Neural crest cell (in vitro differentiated cells): ENCODE data around the gene PLAAT4. TPM values are rescaled to one million over a fixed set of nuclear protein-coding genes. Genes with fewer than 3 reads are reported as not detected.

Experiments used
- DNase-seq: peaks from one replicate; pipeline ENCODE4 v3.0.0; 2021; ENCODE audit warnings: low read depth, mixed read lengths, low spot score
- H3K27ac Mint-ChIP-seq: one replicate; pipeline ENCODE4 v1.8.0; 2021; ENCODE audit warnings: mild to moderate bottlenecking, mixed read lengths; ENCODE audit not compliant: unreplicated experiment
- H3K27me3 Mint-ChIP-seq: 2 replicates; pipeline ENCODE4 v1.8.0; 2021; ENCODE audit warnings: low read depth, mild to moderate bottlenecking, mixed read lengths
- H3K36me3 Mint-ChIP-seq: 2 replicates; pipeline ENCODE4 v1.8.0; 2021; ENCODE audit warnings: low read depth, mild to moderate bottlenecking, mixed read lengths
- H3K4me1 Mint-ChIP-seq: 2 replicates; pipeline ENCODE4 v1.8.0; 2021; ENCODE audit warnings: mixed read lengths
- H3K4me3 Mint-ChIP-seq: one replicate; pipeline ENCODE4 v1.8.0; 2021; ENCODE audit warnings: mild to moderate bottlenecking, mixed read lengths
- H3K9me3 Mint-ChIP-seq: 2 replicates; pipeline ENCODE4 v1.8.0; 2021; ENCODE audit warnings: mixed read lengths
- total RNA-seq: library from RNA; stranded (reverse); gene quantifications from 2 replicates; pipeline ENCODE4 v1.2.1, GENCODE V29; 2021
- TF ChIP-seq, protein P1 (sequence below): fragments of 200-600 bp; sonication (generic); conservative IDR thresholded peaks from 2 replicates; pipeline ENCODE4 v1.5.0; 2021; ENCODE audit warnings: antibody characterized with exemption, mild to moderate bottlenecking

Gene PLAAT4
- total RNA-seq, 1 donor from 2014 or later: not detected

- H3K9me3 Mint-ChIP-seq: peaks cover 10% of the 10 kb centered on the region
- TF ChIP-seq, protein P1, sequence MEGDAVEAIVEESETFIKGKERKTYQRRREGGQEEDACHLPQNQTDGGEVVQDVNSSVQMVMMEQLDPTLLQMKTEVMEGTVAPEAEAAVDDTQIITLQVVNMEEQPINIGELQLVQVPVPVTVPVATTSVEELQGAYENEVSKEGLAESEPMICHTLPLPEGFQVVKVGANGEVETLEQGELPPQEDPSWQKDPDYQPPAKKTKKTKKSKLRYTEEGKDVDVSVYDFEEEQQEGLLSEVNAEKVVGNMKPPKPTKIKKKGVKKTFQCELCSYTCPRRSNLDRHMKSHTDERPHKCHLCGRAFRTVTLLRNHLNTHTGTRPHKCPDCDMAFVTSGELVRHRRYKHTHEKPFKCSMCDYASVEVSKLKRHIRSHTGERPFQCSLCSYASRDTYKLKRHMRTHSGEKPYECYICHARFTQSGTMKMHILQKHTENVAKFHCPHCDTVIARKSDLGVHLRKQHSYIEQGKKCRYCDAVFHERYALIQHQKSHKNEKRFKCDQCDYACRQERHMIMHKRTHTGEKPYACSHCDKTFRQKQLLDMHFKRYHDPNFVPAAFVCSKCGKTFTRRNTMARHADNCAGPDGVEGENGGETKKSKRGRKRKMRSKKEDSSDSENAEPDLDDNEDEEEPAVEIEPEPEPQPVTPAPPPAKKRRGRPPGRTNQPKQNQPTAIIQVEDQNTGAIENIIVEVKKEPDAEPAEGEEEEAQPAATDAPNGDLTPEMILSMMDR: no peak
- H3K27ac Mint-ChIP-seq: no peak overlapping the region
- no peaks in the 10 kb centered on the region for H3K27me3 Mint-ChIP-seq
- H3K4me1 Mint-ChIP-seq: peaks cover 18% of the 10 kb centered on the region
- H3K4me3 Mint-ChIP-seq: no peak overlapping the region
- DNase-seq: no peak
- H3K36me3 Mint-ChIP-seq: peaks cover 15% of the 10 kb centered on the region
These were observed 50.0 kb downstream of the PLAAT4 start for GRCh38 chr11:63586451-63587166.

DNA sequence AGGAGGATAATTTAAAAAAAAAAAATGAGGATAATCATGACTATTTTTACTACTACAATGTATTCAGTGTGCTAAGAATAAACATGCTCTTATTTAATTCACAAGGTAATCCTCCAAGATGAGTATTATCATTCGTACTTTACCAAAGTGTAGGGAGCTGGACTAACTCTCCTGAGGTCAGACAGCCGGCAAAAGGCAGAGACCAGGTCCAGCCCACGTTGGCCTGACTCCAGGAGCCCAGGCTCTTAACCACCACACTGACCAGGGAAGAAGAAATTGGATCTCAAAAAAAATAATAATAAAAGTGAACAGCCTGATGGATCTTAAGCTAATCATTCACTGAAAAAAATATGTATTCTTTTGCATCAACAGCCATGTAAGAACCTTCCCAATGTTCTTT is 52.4 kb downstream of the PLAAT4 start:
- Mint-ChIP-seq H3K27ac (no peak overlapping the region), H3K27me3 (no peaks in the 10 kb centered on the region), H3K36me3 (no peaks in the 10 kb centered on the region), H3K9me3 (no peaks in the 10 kb centered on the region), H3K4me1 (no peaks in the 10 kb centered on the region), H3K4me3 (no peak overlapping the region)
- TF ChIP-seq, protein P1: no peak
- DNase-seq: no peak

- no peak overlapping the region for H3K27ac Mint-ChIP-seq
- no peaks in the 10 kb centered on the region for H3K4me1 Mint-ChIP-seq
- DNase-seq: no peak
- H3K9me3 Mint-ChIP-seq: no peaks in the 10 kb centered on the region
- no peak overlapping the region for H3K4me3 Mint-ChIP-seq
- TF ChIP-seq, protein P1: no peak
- H3K27me3 Mint-ChIP-seq: no peaks in the 10 kb centered on the region
- H3K36me3 Mint-ChIP-seq: no peaks in the 10 kb centered on the region
These were observed 53.6 kb downstream of the PLAAT4 start for GRCh38 chr11:63590024-63590788.

- Mint-ChIP-seq H3K4me1 (no peaks in the 10 kb centered on the region), H3K4me3 (no peak overlapping the region), H3K9me3 (no peaks in the 10 kb centered on the region), H3K27ac (no peak overlapping the region), H3K36me3 (no peaks in the 10 kb centered on the region), H3K27me3 (no peaks in the 10 kb centered on the region)
- TF ChIP-seq, protein P1: peak; percentile 61
- no peak for DNase-seq
These were observed 56.4 kb downstream of the PLAAT4 start for GRCh38 chr11:63592975-63593395.

DNA sequence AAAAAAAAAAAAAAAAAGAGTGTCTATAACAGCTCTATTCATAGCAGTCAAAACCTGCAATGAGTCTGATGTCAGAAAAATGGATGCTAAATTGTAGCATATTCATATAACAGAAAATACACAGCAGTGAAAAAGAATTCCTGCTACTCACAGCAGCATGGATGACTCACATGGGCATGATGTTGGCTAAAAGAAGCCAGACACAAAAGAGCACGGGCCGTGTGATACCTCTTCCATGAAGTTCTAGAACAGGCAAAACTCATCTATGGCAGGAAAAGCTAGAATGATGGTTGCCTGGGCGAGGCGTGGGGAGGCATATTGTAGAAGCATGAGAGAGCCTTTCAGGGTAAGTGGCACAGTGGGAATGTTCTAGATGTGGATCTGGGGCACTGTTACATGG is 58.7 kb downstream of the PLAAT4 start:
- TF ChIP-seq, protein P1: no peak
- Mint-ChIP-seq H3K9me3 (no peaks in the 10 kb centered on the region), H3K27ac (no peak overlapping the region), H3K27me3 (no peaks in the 10 kb centered on the region), H3K4me3 (no peak overlapping the region), H3K4me1 (peaks cover 2% of the 10 kb centered on the region), H3K36me3 (no peaks in the 10 kb centered on the region)
- DNase-seq: no peak

Other genes starting within 250 kb of the PLAAT4 start
- gene SLC22A9, start 167.0 kb upstream of the PLAAT4 start, total RNA-seq: not detected in 2 replicates
- 0.45 and 0.77 TPM in 2 replicates for gene PLAAT5, start 45.6 kb upstream of the PLAAT4 start, total RNA-seq
- gene LGALS12, start 30.7 kb upstream of the PLAAT4 start, total RNA-seq: not detected in 2 replicates
- not detected in 2 replicates for gene PLAAT2, start 26.6 kb downstream of the PLAAT4 start, total RNA-seq
- 4.1 and 4.3 TPM in 2 replicates for gene PLAAT3, start 77.6 kb downstream of the PLAAT4 start, total RNA-seq
- 13.2 and 15.2 TPM in 2 replicates for gene ATL3, start 134.6 kb downstream of the PLAAT4 start, total RNA-seq
- gene RTN3, start 144.7 kb downstream of the PLAAT4 start, total RNA-seq: 136 and 137 TPM in 2 replicates
- gene ZFTA, start 232.0 kb downstream of the PLAAT4 start, total RNA-seq: 67.2 and 67.8 TPM in 2 replicates